Measurements from ENCODE around the gene RGS6.

RGS6 gene

DNA sequence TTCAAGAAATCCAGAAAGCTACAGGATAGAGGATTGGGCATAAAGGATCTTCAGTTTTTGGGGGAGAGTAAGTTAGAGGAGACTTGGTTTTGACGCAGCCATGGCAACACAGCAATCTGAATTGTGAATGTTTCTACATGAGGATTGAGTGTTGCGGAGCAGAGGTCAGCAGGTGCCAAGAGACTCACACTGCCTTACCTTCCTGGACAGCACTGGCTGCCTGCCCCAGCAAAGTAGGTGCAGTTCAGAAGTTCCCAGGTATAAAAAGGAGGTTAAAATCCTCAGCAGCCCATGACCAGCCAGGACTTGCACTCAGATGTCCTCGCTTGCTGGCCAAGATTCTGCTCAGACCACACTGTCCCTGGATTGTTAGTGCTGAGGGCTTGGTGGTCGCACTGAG lies 590.6 kb downstream of the RGS6 start:
- H3K9ac ChIP-seq (ENCODE audit: low read length in 2 of 2) = no peak overlapping the region
- H3K27me3 ChIP-seq (ENCODE audit: control insufficient read depth in 1 of 2, insufficient read depth in 2 of 2, low read length in 2 of 2) = no peaks in the 10 kb centered on the region
- H3K4me3 ChIP-seq (ENCODE audit: low read length in 2 of 2) = no peak overlapping the region
- no peak overlapping the region for H3K27ac ChIP-seq (ENCODE audit: low read length)
- no peaks in the 10 kb centered on the region for H3K36me3 ChIP-seq (ENCODE audit: control insufficient read depth in 2 of 2, insufficient read depth in 2 of 2, low read length in 2 of 2)
- H3K4me1 ChIP-seq (ENCODE audit: control insufficient read depth, insufficient read depth, low read length) = peaks cover 8% of the 10 kb centered on the region
- H3K9me3 ChIP-seq (ENCODE audit: control insufficient read depth in 2 of 2, low read length in 2 of 2) = no peaks in the 10 kb centered on the region

DNA sequence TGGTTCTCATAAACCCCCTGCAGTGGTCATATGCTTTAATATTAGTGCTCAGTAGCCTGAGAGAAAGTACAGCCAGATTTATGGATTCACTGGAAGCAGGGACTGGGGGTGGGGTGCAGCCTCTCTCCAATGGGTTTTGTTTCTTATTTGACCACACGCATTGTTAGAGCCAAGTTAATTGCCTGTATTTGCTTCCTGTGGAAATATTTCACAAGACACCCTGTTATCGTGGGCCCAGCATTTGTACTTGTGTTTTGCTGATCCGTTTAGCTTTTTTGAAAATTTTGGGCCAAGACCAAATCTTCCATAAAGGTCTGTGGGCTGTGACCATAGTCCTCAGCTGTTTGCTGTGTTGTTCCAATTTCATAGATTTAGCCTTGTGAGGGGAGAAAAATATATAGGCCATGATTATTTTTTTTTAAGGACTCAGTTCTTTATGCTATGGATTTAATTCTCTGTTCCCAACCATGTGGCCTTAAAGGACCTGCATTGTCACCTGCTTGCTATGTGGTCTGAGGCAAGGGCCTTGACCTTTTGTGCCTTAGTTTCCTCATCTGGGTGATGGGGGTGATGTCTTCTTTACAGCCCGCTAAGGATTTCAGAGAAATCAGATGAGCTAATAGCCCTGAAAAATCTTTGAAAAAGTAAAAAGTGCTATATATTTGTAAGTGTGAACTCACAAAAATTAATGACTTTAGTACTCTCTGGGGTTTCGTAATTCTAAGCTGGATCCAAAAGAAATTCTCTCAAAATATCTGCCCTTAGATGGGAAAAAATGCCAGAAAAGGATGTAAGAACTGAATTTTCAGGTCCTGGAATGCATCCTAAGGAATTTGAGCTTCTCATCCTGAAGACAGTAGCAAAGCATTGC lies 591.4 kb downstream of the RGS6 start:
- Histone ChIP-seq H3K27ac (ENCODE audit: low read length) (no peak overlapping the region), H3K9ac (ENCODE audit: low read length in 2 of 2) (no peak overlapping the region), H3K4me3 (ENCODE audit: low read length in 2 of 2) (no peak overlapping the region)

DNA sequence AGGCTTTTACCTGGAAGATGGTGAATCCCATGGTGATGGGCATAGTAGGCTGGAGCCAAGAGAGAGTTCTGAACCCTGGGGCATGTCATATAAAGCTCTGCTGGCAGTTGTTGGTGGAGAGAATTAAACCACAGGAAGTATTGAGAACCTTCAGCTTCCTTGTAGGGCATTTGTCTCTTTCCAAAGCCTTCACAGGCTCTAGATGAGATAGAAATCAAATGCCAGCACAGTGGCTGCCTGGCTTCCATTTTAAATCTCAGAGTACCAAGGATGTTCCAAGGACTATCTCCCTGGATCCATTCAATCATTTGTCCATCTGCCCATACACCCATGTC lies 592.0 kb downstream of the RGS6 start:
- Histone ChIP-seq H3K9ac (ENCODE audit: low read length in 2 of 2) (no peak overlapping the region), H3K9me3 (ENCODE audit: control insufficient read depth in 2 of 2, low read length in 2 of 2) (no peaks in the 10 kb centered on the region), H3K4me3 (ENCODE audit: low read length in 2 of 2) (no peak overlapping the region), H3K27ac (ENCODE audit: low read length) (no peak overlapping the region), H3K4me1 (ENCODE audit: control insufficient read depth, insufficient read depth, low read length) (peaks cover 8% of the 10 kb centered on the region), H3K36me3 (ENCODE audit: control insufficient read depth in 2 of 2, insufficient read depth in 2 of 2, low read length in 2 of 2) (no peaks in the 10 kb centered on the region), H3K27me3 (ENCODE audit: control insufficient read depth in 1 of 2, insufficient read depth in 2 of 2, low read length in 2 of 2) (no peaks in the 10 kb centered on the region)

More for the DNA sequence above, 591.4 kb downstream of the RGS6 start:
- Histone ChIP-seq H3K27me3 (ENCODE audit: control insufficient read depth in 1 of 2, insufficient read depth in 2 of 2, low read length in 2 of 2) (no peaks in the 10 kb centered on the region), H3K9me3 (ENCODE audit: control insufficient read depth in 2 of 2, low read length in 2 of 2) (no peaks in the 10 kb centered on the region), H3K36me3 (ENCODE audit: control insufficient read depth in 2 of 2, insufficient read depth in 2 of 2, low read length in 2 of 2) (no peaks in the 10 kb centered on the region), H3K4me1 (ENCODE audit: control insufficient read depth, insufficient read depth, low read length) (peaks cover 8% of the 10 kb centered on the region)

DNA sequence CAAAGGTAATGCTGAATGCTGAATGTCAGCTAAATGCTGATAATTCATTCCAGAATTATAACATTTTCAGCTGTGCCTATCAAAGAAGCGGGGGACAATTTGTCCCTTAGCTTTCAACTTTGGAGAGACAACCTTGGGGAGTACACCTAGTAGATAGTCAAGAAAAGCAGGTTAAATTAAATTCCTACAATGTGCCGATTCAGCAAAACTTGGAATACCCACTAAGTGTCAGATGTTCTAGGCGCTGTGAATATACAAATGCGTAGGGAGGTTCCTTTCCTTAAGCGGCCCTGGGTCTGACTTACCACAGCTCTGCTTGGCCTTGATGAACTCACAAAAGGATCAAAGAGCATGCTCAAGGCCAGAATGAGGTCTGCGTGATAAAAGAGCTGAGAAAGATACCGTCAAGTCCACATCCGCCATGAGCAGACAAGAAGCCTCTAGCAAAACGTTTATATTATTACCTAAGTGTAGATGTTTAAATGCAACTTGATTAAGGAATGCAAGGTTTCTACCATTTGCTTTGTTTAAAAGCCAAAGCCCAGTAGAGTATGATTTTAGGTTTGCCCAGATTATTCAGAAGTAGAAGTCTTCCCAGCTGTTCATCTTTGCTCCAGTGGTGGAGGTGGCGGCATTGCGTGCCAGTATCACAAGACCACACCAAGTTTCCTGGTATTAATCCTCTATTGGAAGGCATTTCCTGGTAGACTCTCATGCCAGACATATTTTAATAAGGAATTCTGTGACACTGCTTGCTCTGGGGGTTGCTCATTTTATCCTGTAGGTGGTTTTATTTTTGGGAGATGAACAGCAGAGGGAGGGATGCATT lies 593.1 kb downstream of the RGS6 start:
- peaks cover 8% of the 10 kb centered on the region for H3K4me1 ChIP-seq (ENCODE audit: control insufficient read depth, insufficient read depth, low read length)
- no peaks in the 10 kb centered on the region for H3K27me3 ChIP-seq (ENCODE audit: control insufficient read depth in 1 of 2, insufficient read depth in 2 of 2, low read length in 2 of 2)
- no peaks in the 10 kb centered on the region for H3K9me3 ChIP-seq (ENCODE audit: control insufficient read depth in 2 of 2, low read length in 2 of 2)
- H3K9ac ChIP-seq (ENCODE audit: low read length in 2 of 2) = no peak overlapping the region
- H3K36me3 ChIP-seq (ENCODE audit: control insufficient read depth in 2 of 2, insufficient read depth in 2 of 2, low read length in 2 of 2) = no peaks in the 10 kb centered on the region
- no peak overlapping the region for H3K27ac ChIP-seq (ENCODE audit: low read length)
- H3K4me3 ChIP-seq (ENCODE audit: low read length in 2 of 2) = no peak overlapping the region

DNA sequence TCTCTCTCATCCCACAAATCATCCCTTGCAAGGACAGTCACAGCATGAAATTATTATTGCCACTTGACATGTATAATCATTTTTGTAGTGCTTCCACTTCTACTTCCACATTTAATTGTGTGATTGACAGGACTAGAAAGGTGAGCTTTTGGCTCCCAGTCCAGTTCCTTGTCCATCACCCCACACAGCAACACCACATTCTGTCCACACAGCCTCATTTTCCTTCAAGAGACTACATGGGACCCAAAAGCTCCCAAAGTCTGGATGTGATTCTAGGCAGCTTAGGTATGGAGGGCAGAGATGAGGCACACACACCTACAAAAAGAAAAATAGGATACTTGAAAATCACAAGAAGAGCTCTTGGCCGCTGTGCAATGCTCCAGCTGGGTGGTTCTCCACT lies 595.4 kb downstream of the RGS6 start:
- Histone ChIP-seq H3K27me3 (ENCODE audit: control insufficient read depth in 1 of 2, insufficient read depth in 2 of 2, low read length in 2 of 2) (no peaks in the 10 kb centered on the region), H3K9me3 (ENCODE audit: control insufficient read depth in 2 of 2, low read length in 2 of 2) (peaks cover 0 to under 1% of the 10 kb centered on the region in 2 donors), H3K4me1 (ENCODE audit: control insufficient read depth, insufficient read depth, low read length) (peaks cover 8% of the 10 kb centered on the region), H3K36me3 (ENCODE audit: control insufficient read depth in 2 of 2, insufficient read depth in 2 of 2, low read length in 2 of 2) (no peaks in the 10 kb centered on the region), H3K4me3 (ENCODE audit: low read length in 2 of 2) (no peak overlapping the region), H3K9ac (ENCODE audit: low read length in 2 of 2) (no peak overlapping the region), H3K27ac (ENCODE audit: low read length) (no peak overlapping the region)

DNA sequence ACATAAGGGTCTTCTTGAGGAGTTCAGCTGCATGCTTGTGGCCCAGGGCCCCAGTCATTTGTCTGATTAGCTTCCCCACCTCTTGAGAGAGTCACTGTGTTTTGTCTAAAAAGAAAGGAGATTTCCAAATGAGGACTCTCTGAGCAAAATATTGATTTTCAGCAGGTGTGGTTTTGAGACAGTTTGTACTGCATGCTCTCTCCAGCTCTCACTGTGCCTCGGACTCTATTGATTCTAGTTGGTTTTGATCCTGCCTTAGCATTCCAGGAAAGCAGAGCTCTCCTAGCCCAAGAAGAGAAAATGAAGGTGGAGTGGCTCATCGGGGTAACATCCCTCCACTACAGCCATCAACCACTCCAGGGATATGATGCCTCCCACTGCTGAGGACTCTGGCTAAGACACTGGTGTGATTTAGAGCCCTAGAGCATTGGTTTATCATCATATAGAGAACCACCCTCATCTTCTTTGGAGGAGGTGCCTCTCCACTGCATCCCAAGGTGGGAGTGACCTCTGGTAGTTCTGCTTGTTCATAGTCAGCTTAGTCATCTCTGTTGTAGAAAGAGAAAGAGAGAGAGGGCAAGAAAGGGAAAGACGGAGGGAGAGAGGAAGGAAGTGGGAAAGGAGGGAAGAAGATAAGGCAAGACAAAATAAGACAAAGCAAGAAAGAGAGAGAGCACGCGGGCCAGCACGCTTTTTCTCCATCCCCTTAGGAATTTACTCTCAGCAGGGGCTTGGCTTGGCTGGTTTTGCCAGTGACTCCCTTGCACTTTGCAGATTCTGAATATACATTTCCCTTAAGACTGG lies 596.0 kb downstream of the RGS6 start:
- H3K4me1 ChIP-seq (ENCODE audit: control insufficient read depth, insufficient read depth, low read length) = peaks cover 4% of the 10 kb centered on the region

DNA sequence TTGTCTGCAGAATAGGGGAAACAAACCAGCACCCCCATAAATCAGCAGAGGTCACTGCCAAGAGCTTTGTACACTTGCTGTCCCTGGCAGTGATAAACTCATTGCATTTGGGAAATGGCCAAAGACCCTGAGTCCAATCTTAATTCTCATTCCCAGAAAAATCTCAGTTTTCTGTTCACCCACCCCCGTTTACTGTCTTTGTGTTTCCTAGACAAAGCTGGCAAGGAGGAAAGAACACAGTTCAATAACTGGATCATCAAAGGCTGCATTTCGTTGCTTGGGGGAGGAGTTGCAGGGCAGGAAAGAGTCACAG lies 596.6 kb downstream of the RGS6 start:
- H3K27me3 ChIP-seq (ENCODE audit: control insufficient read depth in 1 of 2, insufficient read depth in 2 of 2, low read length in 2 of 2) = no peaks in the 10 kb centered on the region
- no peak overlapping the region for H3K27ac ChIP-seq (ENCODE audit: low read length)
- no peaks in the 10 kb centered on the region for H3K36me3 ChIP-seq (ENCODE audit: control insufficient read depth in 2 of 2, insufficient read depth in 2 of 2, low read length in 2 of 2)
- H3K9me3 ChIP-seq (ENCODE audit: control insufficient read depth in 2 of 2, low read length in 2 of 2) = peaks cover 4 to 5% of the 10 kb centered on the region in 2 donors
- no peak overlapping the region for H3K9ac ChIP-seq (ENCODE audit: low read length in 2 of 2)
- H3K4me3 ChIP-seq (ENCODE audit: low read length in 2 of 2) = no peak overlapping the region
- H3K4me1 ChIP-seq (ENCODE audit: control insufficient read depth, insufficient read depth, low read length) = peaks cover 2% of the 10 kb centered on the region

More for the DNA sequence above, 596.0 kb downstream of the RGS6 start:
- Histone ChIP-seq H3K9ac (ENCODE audit: low read length in 2 of 2) (no peak overlapping the region), H3K27ac (ENCODE audit: low read length) (no peak overlapping the region), H3K9me3 (ENCODE audit: control insufficient read depth in 2 of 2, low read length in 2 of 2) (peaks cover 4 to 5% of the 10 kb centered on the region in 2 donors), H3K36me3 (ENCODE audit: control insufficient read depth in 2 of 2, insufficient read depth in 2 of 2, low read length in 2 of 2) (no peaks in the 10 kb centered on the region), H3K4me3 (ENCODE audit: low read length in 2 of 2) (no peak overlapping the region), H3K27me3 (ENCODE audit: control insufficient read depth in 1 of 2, insufficient read depth in 2 of 2, low read length in 2 of 2) (no peaks in the 10 kb centered on the region)

DNA sequence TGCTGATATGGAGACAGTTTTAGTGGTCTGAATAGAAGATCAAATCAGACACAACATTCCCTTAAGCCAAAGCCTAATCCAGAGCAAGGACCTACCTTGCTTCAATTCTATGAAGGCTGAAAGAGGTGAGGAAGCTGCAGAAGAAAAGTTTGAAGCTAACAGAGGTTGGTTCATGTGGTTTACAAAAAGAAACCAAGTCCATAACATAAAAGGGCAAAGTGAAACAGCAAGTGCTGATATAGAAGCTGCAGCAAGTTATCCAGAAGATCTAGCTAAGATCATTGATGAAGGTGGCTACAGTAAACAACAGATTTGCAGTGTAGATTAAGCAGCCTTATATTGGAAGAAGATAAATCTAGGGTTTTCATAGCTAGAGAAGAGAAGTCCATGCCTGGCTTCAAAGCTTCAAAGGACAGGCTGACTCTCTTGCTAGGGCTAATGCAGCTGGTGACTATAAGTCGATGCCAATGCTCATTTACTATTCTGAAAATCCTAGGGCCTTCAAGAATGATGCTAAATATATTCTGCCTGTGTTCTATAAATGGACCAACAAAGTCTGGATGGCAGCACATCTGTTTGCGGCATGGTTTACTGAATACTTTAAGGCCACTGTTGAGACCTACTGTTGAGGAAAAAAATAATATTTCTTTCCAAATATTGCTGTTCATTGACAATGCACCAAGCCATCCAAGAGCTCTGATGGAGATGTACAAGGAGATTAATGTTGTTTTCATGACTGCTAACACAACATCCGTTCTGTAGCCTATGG lies 600.6 kb downstream of the RGS6 start:
- H3K27me3 ChIP-seq (ENCODE audit: control insufficient read depth in 1 of 2, insufficient read depth in 2 of 2, low read length in 2 of 2) = no peaks in the 10 kb centered on the region
- H3K4me3 ChIP-seq (ENCODE audit: low read length in 2 of 2) = no peak overlapping the region
- peaks cover 4 to 5% of the 10 kb centered on the region in 2 donors for H3K9me3 ChIP-seq (ENCODE audit: control insufficient read depth in 2 of 2, low read length in 2 of 2)
- no peak overlapping the region for H3K27ac ChIP-seq (ENCODE audit: low read length)
- no peak overlapping the region for H3K9ac ChIP-seq (ENCODE audit: low read length in 2 of 2)
- no peaks in the 10 kb centered on the region for H3K4me1 ChIP-seq (ENCODE audit: control insufficient read depth, insufficient read depth, low read length)
- H3K36me3 ChIP-seq (ENCODE audit: control insufficient read depth in 2 of 2, insufficient read depth in 2 of 2, low read length in 2 of 2) = no peaks in the 10 kb centered on the region

DNA sequence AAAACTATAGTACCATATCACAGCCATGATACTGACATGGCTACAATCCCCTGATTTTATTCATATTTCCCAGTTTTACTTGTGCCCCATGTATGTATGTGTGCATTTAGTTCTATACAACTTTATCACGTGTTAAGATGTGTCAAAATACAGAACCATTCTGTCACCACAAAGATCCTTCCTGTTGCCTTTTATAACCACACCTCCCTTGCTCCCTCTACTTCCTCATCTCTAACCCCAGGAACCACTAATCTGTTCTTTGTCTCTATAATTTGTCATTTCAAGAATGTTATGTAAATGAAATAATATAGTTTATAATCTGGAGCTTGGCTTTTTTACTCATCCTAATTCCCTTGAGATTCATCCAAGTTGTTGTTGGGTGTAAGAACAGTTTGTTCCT lies 603.3 kb downstream of the RGS6 start:
- Histone ChIP-seq H3K36me3 (ENCODE audit: control insufficient read depth in 2 of 2, insufficient read depth in 2 of 2, low read length in 2 of 2) (no peaks in the 10 kb centered on the region), H3K27me3 (ENCODE audit: control insufficient read depth in 1 of 2, insufficient read depth in 2 of 2, low read length in 2 of 2) (no peaks in the 10 kb centered on the region), H3K27ac (ENCODE audit: low read length) (no peak overlapping the region), H3K9ac (ENCODE audit: low read length in 2 of 2) (no peak overlapping the region), H3K4me1 (ENCODE audit: control insufficient read depth, insufficient read depth, low read length) (no peaks in the 10 kb centered on the region), H3K4me3 (ENCODE audit: low read length in 2 of 2) (no peak overlapping the region), H3K9me3 (ENCODE audit: control insufficient read depth in 2 of 2, low read length in 2 of 2) (peaks cover 4 to 5% of the 10 kb centered on the region in 2 donors)

DNA sequence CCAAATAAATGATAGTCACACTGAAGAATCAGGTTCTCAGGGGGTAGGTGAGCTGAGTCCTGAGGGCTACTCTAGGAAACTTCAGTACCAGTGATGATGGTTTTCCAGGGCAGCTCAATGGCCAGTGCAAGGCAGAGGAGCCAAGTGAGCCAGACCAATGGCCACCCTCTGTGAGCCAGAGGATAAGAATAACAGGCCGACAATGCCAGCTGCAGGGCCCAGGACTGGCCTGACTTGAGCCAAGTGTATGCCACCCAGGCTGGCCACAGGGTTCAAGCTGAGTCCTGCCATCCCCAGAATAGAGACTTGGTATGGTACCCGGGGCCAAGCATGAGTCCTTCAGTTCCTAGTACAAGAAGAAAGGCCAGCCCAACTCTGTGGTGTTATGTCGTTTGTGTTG lies 606.2 kb downstream of the RGS6 start:
- Histone ChIP-seq H3K9ac (ENCODE audit: low read length in 2 of 2) (no peak overlapping the region), H3K4me1 (ENCODE audit: control insufficient read depth, insufficient read depth, low read length) (no peaks in the 10 kb centered on the region), H3K27me3 (ENCODE audit: control insufficient read depth in 1 of 2, insufficient read depth in 2 of 2, low read length in 2 of 2) (no peaks in the 10 kb centered on the region), H3K36me3 (ENCODE audit: control insufficient read depth in 2 of 2, insufficient read depth in 2 of 2, low read length in 2 of 2) (no peaks in the 10 kb centered on the region), H3K4me3 (ENCODE audit: low read length in 2 of 2) (no peak overlapping the region), H3K27ac (ENCODE audit: low read length) (no peak overlapping the region), H3K9me3 (ENCODE audit: control insufficient read depth in 2 of 2, low read length in 2 of 2) (no peaks in the 10 kb centered on the region)

All from stomach smooth muscle (tissue), 2 donors.